PC-9 (cell line): ENCODE data around the gene DPYSL4.

ENCODE experiments used
- EZH2 ChIP-seq: fragments of 200-600 bp; sonication (generic); IDR thresholded peaks from 2 replicates; pipeline ENCODE4 v1.8.0; 2017; ENCODE audit warnings: antibody characterized with exemption, low read depth
- TF ChIP-seq, protein P1 (sequence below): fragments of 200-600 bp; sonication (generic); conservative IDR thresholded peaks from 2 replicates; pipeline ENCODE4 v1.6.1; 2017; ENCODE audit warnings: mixed run types, antibody characterized with exemption, mild to moderate bottlenecking, moderate library complexity

DNA sequence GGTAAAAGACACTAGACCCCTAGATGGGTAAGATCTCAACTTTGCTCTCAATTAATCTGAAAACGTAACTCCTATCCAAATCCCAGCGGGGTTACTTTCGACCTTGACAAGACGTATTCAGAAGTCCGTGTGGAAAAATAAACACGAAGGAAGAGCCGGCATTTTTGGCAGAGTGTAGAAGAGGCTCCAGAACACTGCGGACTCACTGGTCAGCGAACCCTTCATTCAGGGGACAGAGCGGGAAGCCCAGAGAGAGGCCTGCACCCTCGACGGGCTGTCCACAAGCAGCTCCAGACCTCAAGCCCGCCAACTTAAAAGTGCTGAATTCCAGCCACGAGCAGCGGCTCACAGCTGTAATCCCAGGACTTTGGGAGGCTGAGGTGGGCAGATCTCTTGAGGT lies 54.7 kb downstream of the DPYSL4 start:
- TF ChIP-seq, protein P1, sequence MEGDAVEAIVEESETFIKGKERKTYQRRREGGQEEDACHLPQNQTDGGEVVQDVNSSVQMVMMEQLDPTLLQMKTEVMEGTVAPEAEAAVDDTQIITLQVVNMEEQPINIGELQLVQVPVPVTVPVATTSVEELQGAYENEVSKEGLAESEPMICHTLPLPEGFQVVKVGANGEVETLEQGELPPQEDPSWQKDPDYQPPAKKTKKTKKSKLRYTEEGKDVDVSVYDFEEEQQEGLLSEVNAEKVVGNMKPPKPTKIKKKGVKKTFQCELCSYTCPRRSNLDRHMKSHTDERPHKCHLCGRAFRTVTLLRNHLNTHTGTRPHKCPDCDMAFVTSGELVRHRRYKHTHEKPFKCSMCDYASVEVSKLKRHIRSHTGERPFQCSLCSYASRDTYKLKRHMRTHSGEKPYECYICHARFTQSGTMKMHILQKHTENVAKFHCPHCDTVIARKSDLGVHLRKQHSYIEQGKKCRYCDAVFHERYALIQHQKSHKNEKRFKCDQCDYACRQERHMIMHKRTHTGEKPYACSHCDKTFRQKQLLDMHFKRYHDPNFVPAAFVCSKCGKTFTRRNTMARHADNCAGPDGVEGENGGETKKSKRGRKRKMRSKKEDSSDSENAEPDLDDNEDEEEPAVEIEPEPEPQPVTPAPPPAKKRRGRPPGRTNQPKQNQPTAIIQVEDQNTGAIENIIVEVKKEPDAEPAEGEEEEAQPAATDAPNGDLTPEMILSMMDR, result no peak
- no peak for TF ChIP-seq EZH2
